Posterior vena cava (tissue), 2 donors: Measurements from ENCODE around the gene C9orf40. TPM values are rescaled to one million over a fixed set of nuclear protein-coding genes. Genes with fewer than 3 reads are reported as not detected.
A peak's percentile ranks its signal among the peaks of the same experiment; 100 is the strongest.

Source experiments
- DNase-seq: peaks from one replicate; pipeline ENCODE4 v3.0.0-alpha.2; 2020; ENCODE audit warnings: low spot score
- intact Hi-C, 2 donors: fragments of 100-400 bp; cut with DNase I; formaldehyde crosslinking; loops; one replicate each; pipeline versions ENCODE4 v1.14.1 to v1.14.2; 2022 to 2023
- long read RNA-seq, 2 donors: library from polyadenylated mRNA; unstranded; transcript quantifications; one replicate each; pipeline ENCODE4 v2.0.0, GENCODE V29; 2020 to 2021
- total RNA-seq, 2 donors: library from RNA; stranded (reverse); fragmentation: NEBNext Ultra II Directional; extraction: Animal tissue kit (Norgen Biotek cat#: 25700); gene quantifications; one replicate each; pipeline ENCODE4 v1.2.1, GENCODE V29; 2021
- donor health status: DM: yes; HTN: yes; CAD: no.
- donor health status: DM: yes; HTN: yes; CAD: no.

The C9orf40 gene
- 1 to 10 TPM; 4.1 to 5.1 TPM for total RNA-seq
- long read RNA-seq, donor 1, partial matches to known transcripts = 0 of 4 reads
- long read RNA-seq, donor 1, other reads (novel, unspliced or antisense) = 1 of 4 reads
- long read RNA-seq, donor 2, partial matches to known transcripts = 0 of 3 reads
- long read RNA-seq, donor 2, other reads (novel, unspliced or antisense) = 1 of 3 reads

- intact Hi-C loops = no loop called here
- peak; percentile 98 for DNase-seq
Observed at GRCh38 chr9:74952201-74953151, at the start of gene C9orf40. Gene C9orf40 (minus strand): TSS chr9:74952912. CDS start chr9:74952611, 301 bp downstream.

- intact Hi-C loops = loop anchor here in 1 of 2 donors (5.0 kb wide), 1 partner anchor 225 kb away; no protein-coding TSS in a partner anchor
- DNase-seq = no peak
Observed at GRCh38 chr9:75001719-75002421, 49.2 kb upstream of the C9orf40 start.

GRCh38 chr9:75000835-75001234 is 48.1 kb upstream of the C9orf40 start:
- intact Hi-C loops = loop anchor here in 1 of 2 donors (5.0 kb wide), 1 partner anchor 224 kb away; no protein-coding TSS in a partner anchor
- no peak for DNase-seq

GRCh38 chr9:74985041-74985440 is 32.3 kb upstream of the C9orf40 start:
- intact Hi-C loops = no loop called here
- DNase-seq = no peak

GRCh38 chr9:74983709-74984108 is 31.0 kb upstream of the C9orf40 start:
- DNase-seq = no peak
- intact Hi-C loops = no loop called here

GRCh38 chr9:74979844-74980243 is 27.1 kb upstream of the C9orf40 start:
- DNase-seq = no peak

GRCh38 chr9:74977287-74977686 is 24.6 kb upstream of the C9orf40 start:
- no peak for DNase-seq
- intact Hi-C loops = no loop called here

More at GRCh38 chr9:74979844-74980243, 27.1 kb upstream of the C9orf40 start:
- intact Hi-C loops = no loop called here

GRCh38 chr9:74975538-74975937 is 22.8 kb upstream of the C9orf40 start:
- intact Hi-C loops = no loop called here
- no peak for DNase-seq

- no peak for DNase-seq
- intact Hi-C loops = no loop called here
Observed at GRCh38 chr9:74974558-74974957, 21.8 kb upstream of the C9orf40 start.

- DNase-seq = no peak
- intact Hi-C loops = no loop called here
Observed at GRCh38 chr9:74973714-74974113, 21.0 kb upstream of the C9orf40 start.

GRCh38 chr9:74963056-74963455 is 10.3 kb upstream of the C9orf40 start:
- intact Hi-C loops = no loop called here

GRCh38 chr9:74961496-74961895 is 8.8 kb upstream of the C9orf40 start:
- DNase-seq = no peak
- intact Hi-C loops = no loop called here

More at GRCh38 chr9:74963056-74963455, 10.3 kb upstream of the C9orf40 start:
- no peak for DNase-seq

GRCh38 chr9:74960561-74960960 is 7.8 kb upstream of the C9orf40 start:
- intact Hi-C loops = no loop called here

GRCh38 chr9:74958587-74958986 is 5.9 kb upstream of the C9orf40 start:
- DNase-seq = no peak
- intact Hi-C loops = no loop called here

More at GRCh38 chr9:74960561-74960960, 7.8 kb upstream of the C9orf40 start:
- DNase-seq = no peak

GRCh38 chr9:74953235-74953751 is 581 bp upstream of the C9orf40 start:
- intact Hi-C loops = no loop called here
- no peak for DNase-seq

GRCh38 chr9:74951725-74952151 is 974 bp downstream of the C9orf40 start:
- intact Hi-C loops = no loop called here
- peak; percentile 83 for DNase-seq

- no peak for DNase-seq
- intact Hi-C loops = no loop called here
Observed at GRCh38 chr9:74951107-74951720, 1.5 kb downstream of the C9orf40 start.

- DNase-seq = no peak
- intact Hi-C loops = no loop called here
Observed at GRCh38 chr9:74949859-74950855, 2.6 kb downstream of the C9orf40 start.
